Tibial nerve (tissue), 3 donors: ENCODE data around the gene DYNC1I1.

Experiments used
- POLR2A ChIP-seq, 2 donors: fragments of 450-650 bp; IDR thresholded peaks; one replicate each; pipeline ENCODE4 v1.6.1; 2017; ENCODE audit warnings: antibody characterized with exemption in 2 of 2, mild to moderate bottlenecking in 2 of 2, moderate library complexity in 2 of 2
- TF ChIP-seq, protein P1 (sequence below), 5 experiments: fragments of 200-600 bp in 3 of 5; fragments of 450-650 bp in 2 of 5; sonication (generic) in 3 of 5; IDR thresholded peaks; one replicate each; pipeline ENCODE4 v1.5.1; 2016 to 2019; ENCODE audit warnings: antibody characterized with exemption in 5 of 5, mild to moderate bottlenecking in 3 of 5, moderate library complexity in 2 of 5

- TF ChIP-seq, protein P1, sequence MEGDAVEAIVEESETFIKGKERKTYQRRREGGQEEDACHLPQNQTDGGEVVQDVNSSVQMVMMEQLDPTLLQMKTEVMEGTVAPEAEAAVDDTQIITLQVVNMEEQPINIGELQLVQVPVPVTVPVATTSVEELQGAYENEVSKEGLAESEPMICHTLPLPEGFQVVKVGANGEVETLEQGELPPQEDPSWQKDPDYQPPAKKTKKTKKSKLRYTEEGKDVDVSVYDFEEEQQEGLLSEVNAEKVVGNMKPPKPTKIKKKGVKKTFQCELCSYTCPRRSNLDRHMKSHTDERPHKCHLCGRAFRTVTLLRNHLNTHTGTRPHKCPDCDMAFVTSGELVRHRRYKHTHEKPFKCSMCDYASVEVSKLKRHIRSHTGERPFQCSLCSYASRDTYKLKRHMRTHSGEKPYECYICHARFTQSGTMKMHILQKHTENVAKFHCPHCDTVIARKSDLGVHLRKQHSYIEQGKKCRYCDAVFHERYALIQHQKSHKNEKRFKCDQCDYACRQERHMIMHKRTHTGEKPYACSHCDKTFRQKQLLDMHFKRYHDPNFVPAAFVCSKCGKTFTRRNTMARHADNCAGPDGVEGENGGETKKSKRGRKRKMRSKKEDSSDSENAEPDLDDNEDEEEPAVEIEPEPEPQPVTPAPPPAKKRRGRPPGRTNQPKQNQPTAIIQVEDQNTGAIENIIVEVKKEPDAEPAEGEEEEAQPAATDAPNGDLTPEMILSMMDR (IDR thresholded peaks at IDR 0.05), result no peak
- TF ChIP-seq POLR2A (IDR thresholded peaks at IDR 0.05), result no peak
Measured at GRCh38 chr7:95971716-95972115, 199.4 kb downstream of the DYNC1I1 start.
